Motor neuron (in vitro differentiated cells): ENCODE measurements around the gene NEAT1. TPM values are rescaled to one million over a fixed set of nuclear protein-coding genes. Genes with fewer than 3 reads are reported as not detected.
"Not testable (repeated sequence)": the region's sequence is repeated elsewhere in the genome, so short reads cannot be mapped to it uniquely, and the experiment has no call there.

Experiments used
- ATAC-seq, 8 experiments: fragments of 200-7000 bp; cut with Tn5 transposase; replicated peaks in 6 of 8; 2 replicates each; pipeline ENCODE4 v1.8.0; 2021; ENCODE audit warnings: mild to moderate bottlenecking in 8 of 8, moderate library complexity in 8 of 8
- H3K27ac ChIP-seq, 2 donors: fragments of 250-450 bp; sonication (Bioruptor Pico); 2 replicates each; pipeline ENCODE4 v1.9.0; 2021; ENCODE audit warnings: antibody characterized with exemption in 2 of 2, mild to moderate bottlenecking in 2 of 2, moderate library complexity in 1 of 2
- H3K4me1 ChIP-seq, 2 donors: fragments of 250-450 bp; sonication (Bioruptor Pico); replicated peaks in 1 of 2; 2 replicates each; pipeline ENCODE4 v1.6.1; 2021; ENCODE audit warnings: antibody characterized with exemption in 2 of 2, mild to moderate bottlenecking in 2 of 2, moderate library complexity in 1 of 2
- H3K4me3 ChIP-seq, 5 donors: fragments of 250-450 bp; sonication (Bioruptor Pico); 2 replicates each; pipeline ENCODE4 v1.9.0; 2021; ENCODE audit warnings: antibody characterized with exemption in 5 of 5, mild to moderate bottlenecking in 5 of 5, moderate library complexity in 4 of 5
- WGBS, 10 experiments: fragments of 450-650 bp; shearing (Covaris generic); methylation state at CpG; one replicate each; pipeline ENCODE4 v1.0.0; 2022; 5-methylcytosine and 5-hydroxymethylcytosine counted together
- in situ Hi-C, 9 experiments: fragments of 400-800 bp; cut with MboI; loops; one replicate each; pipeline ENCODE4 v1.15.0; 2021; ENCODE audit warnings: low sequenced_read_pairs in 9 of 9, low pct_unique_long_range_greater_than_20kb in 2 of 9; ENCODE audit not compliant: unreplicated experiment in 9 of 9
- total RNA-seq, 8 experiments: library from RNA; unstranded; fragments of 300-600 nt; gene quantifications; 2 replicates each; pipeline versions ENCODE4 v1.2.3 to v1.2.4, GENCODE V29; 2022

NEAT1 gene
- total RNA-seq, 8 experiments from 2014 or later: 10.9 to 1,983 (median 59.7) TPM

GRCh38 chr11:65470433-65471049 is 47.9 kb downstream of the NEAT1 start:
- WGBS, 10 experiments: 58 to 94% (median 80%) methylated on average over 2 to 7 of the region's 8 CpGs; no CpG with 5 or more reads in 1 of the 10 experiments
- ATAC-seq: no peak

GRCh38 chr11:65471447-65471891 is 48.9 kb downstream of the NEAT1 start:
- Histone ChIP-seq H3K4me3 (peak overlapping the region in 3 of 5 donors; percentile 1 to 19 (median 6)), H3K27ac (peak overlapping the region; percentile 41 to 66)
- in situ Hi-C loops: no loop called here

More at GRCh38 chr11:65470433-65471049, 47.9 kb downstream of the NEAT1 start:
- Histone ChIP-seq H3K4me1 (peaks cover 9 to 16% of the 10 kb centered on the region in 2 donors), H3K4me3 (no peak overlapping the region), H3K27ac (no peak overlapping the region)
- in situ Hi-C loops: no loop called here

GRCh38 chr11:65472588-65473277 is 50.1 kb downstream of the NEAT1 start:
- H3K4me3 ChIP-seq, in situ Hi-C loops, ATAC-seq: not testable (repeated sequence)
- Histone ChIP-seq H3K4me1 (peaks cover 15 to 16% of the 10 kb centered on the region in 2 donors), H3K27ac (peak overlapping the region in 1 of 2 donors; percentile 66)
- 83 to 100% (median 95%) methylated on average over 2 to 10 of the region's 14 CpGs; no CpG with 5 or more reads in 2 of the 10 experiments for WGBS, 10 experiments

More at GRCh38 chr11:65471447-65471891, 48.9 kb downstream of the NEAT1 start:
- 0 to 60% (median 53%) methylated on average over 1 to 5 of the region's 8 CpGs; no CpG with 5 or more reads in 6 of the 10 experiments for WGBS, 10 experiments
- peak; percentile 16 to 83 (median 62) for ATAC-seq
- peaks cover 12 to 16% of the 10 kb centered on the region in 2 donors for H3K4me1 ChIP-seq

GRCh38 chr11:65473278-65473860 is 50.8 kb downstream of the NEAT1 start:
- ATAC-seq: no peak
- Histone ChIP-seq H3K4me3 (no peak overlapping the region), H3K4me1 (peaks cover 19 to 22% of the 10 kb centered on the region in 2 donors), H3K27ac (no peak overlapping the region)
- in situ Hi-C loops: no loop called here
- WGBS, 10 experiments: 17 to 100% (median 94%) methylated on average over 1 to 5 of the region's 7 CpGs

- in situ Hi-C loops: no loop called here
- H3K4me3 ChIP-seq: no peak overlapping the region
- no peak for ATAC-seq
- H3K27ac ChIP-seq: no peak overlapping the region
- 80 to 100% (median 100%) methylated on average over 1 to 3 of the region's 3 CpGs; no CpG with 5 or more reads in 3 of the 10 experiments for WGBS, 10 experiments
- peaks cover 31 to 33% of the 10 kb centered on the region in 2 donors for H3K4me1 ChIP-seq
Measured at GRCh38 chr11:65474864-65475263, 52.3 kb downstream of the NEAT1 start.

- ATAC-seq: no peak
- in situ Hi-C loops: no loop called here
- WGBS, 10 experiments: 7 to 82% (median 50%) methylated on average over 2 to 7 of the region's 10 CpGs; no CpG with 5 or more reads in 2 of the 10 experiments
Measured at GRCh38 chr11:65476632-65477148, 54.1 kb downstream of the NEAT1 start.

GRCh38 chr11:65477149-65477965 is 54.8 kb downstream of the NEAT1 start:
- ATAC-seq: peak; percentile 71 to 91 (median 86)
- peaks cover 31 to 35% of the 10 kb centered on the region in 2 donors for H3K4me1 ChIP-seq
- peak overlapping the region; percentile 63 to 74 (median 69) for H3K4me3 ChIP-seq
- H3K27ac ChIP-seq: peak overlapping the region; percentile 98 to 99
- in situ Hi-C loops: no loop called here
- WGBS, 10 experiments: no CpG with 5 or more reads among the region's 60 CpGs

More at GRCh38 chr11:65476632-65477148, 54.1 kb downstream of the NEAT1 start:
- Histone ChIP-seq H3K4me3 (peak overlapping the region; percentile 63 to 74 (median 69)), H3K27ac (peak overlapping the region; percentile 98 to 99), H3K4me1 (peaks cover 32 to 39% of the 10 kb centered on the region in 2 donors)

GRCh38 chr11:65478388-65479183 is 56.0 kb downstream of the NEAT1 start:
- Histone ChIP-seq H3K4me3 (peak overlapping the region; percentile 12 to 74 (median 64)), H3K27ac (peak overlapping the region; percentile 98 to 99), H3K4me1 (peaks cover 31 to 34% of the 10 kb centered on the region in 2 donors)
- in situ Hi-C loops: no loop called here
- WGBS, 10 experiments: 20 to 100% (median 55%) methylated on average over 1 to 9 of the region's 33 CpGs; no CpG with 5 or more reads in 1 of the 10 experiments
- peak; percentile 2 to 27 (median 14) for ATAC-seq

GRCh38 chr11:65479184-65480145 is 56.9 kb downstream of the NEAT1 start:
- Histone ChIP-seq H3K4me1 (peaks cover 31 to 34% of the 10 kb centered on the region in 2 donors), H3K4me3 (peak overlapping the region in 4 of 5 donors; percentile 12 to 74 (median 66)), H3K27ac (peak overlapping the region; percentile 98 to 99)
- in situ Hi-C loops: no loop called here
- ATAC-seq: peak; percentile 8 to 47 (median 22)
- 0 to 80% (median 61%) methylated on average over 1 to 9 of the region's 11 CpGs; no CpG with 5 or more reads in 3 of the 10 experiments for WGBS, 10 experiments

- Histone ChIP-seq H3K4me1 (peaks cover 54 to 58% of the 10 kb centered on the region in 2 donors), H3K4me3 (no peak overlapping the region), H3K27ac (no peak overlapping the region)
- in situ Hi-C loops: no loop called here
- 90 to 100% (median 96%) methylated on average over 1 to 2 of the region's 2 CpGs; no CpG with 5 or more reads in 4 of the 10 experiments for WGBS, 10 experiments
- no peak for ATAC-seq
Measured at GRCh38 chr11:65482306-65482850, 59.8 kb downstream of the NEAT1 start.

GRCh38 chr11:65485920-65486219 is 63.3 kb downstream of the NEAT1 start:
- Histone ChIP-seq H3K4me1 (peaks cover 61 to 64% of the 10 kb centered on the region in 2 donors), H3K27ac (peak overlapping the region; percentile 15 to 88)

More at GRCh38 chr11:65485920-65486219, 63.3 kb downstream of the NEAT1 start:
- H3K4me3 ChIP-seq: no peak overlapping the region
- in situ Hi-C loops: no loop called here
- no peak for ATAC-seq
- 25 to 83% (median 51%) methylated on average over 1 to 4 of the region's 5 CpGs for WGBS, 10 experiments
